ENCODE results near the gene SIVA1.

The SIVA1 gene

DNA sequence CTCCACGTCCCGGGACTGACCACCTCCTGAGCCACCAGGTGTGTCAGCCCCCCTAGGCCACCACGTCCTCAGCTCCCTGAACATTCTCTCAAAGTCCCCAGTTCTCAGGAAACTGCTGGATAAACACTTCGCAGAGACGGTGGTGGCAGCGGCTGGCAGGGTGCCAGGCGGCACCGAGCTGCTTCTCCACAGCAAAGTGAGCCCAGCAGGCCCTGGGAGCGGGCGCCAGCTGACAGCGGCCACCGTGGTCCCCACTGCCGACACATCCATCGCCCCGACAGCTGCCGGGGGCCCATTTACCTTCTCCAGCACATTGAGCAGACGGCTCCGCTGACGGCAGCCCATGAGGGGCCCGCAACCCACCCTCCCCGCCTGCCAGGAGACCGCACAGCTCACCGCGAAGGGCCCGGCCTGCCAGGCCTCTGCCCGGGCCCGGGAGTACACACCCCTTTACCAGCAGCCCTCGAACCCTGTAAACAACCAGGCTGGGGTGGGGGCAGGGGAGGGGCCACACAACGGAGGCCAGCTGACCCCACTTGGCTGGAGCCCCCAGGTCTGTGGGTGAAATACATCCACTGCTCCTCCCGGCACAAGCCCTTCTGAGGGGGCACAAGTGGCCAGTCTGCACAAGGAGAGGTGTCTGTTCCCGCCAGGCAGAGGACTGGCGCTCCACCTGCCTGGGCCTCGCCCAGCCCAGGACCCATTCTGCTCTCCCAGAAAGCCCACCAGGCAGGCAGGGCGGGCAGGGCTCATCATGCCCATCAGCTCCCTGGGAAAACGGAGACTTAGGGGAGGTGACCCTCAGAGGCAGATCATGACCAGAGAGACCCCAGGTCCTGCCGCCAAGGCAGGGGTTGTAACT, 32.1 kb downstream of the SIVA1 start:
- DNase-seq (ENCODE audit: low spot score), result no peak

DNA sequence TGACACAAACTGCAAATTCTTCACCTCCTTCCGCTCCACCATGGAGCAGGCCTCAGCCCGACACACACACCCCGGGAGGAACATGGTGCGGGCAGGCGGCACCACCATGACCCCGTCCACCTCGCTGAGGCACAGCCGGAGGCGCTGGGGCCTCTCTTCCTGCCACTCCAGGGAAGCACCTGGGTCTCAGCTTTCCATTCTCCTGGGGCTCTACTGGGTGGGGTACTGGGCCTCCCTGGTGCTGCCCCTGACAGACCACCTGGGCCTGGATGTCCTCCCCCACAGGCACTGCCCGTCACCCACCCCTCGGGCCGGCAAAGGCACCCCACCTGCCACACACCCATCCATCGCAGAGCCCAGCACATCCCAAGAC, 32.7 kb downstream of the SIVA1 start:
- no peak for DNase-seq (ENCODE audit: low spot score)

DNA sequence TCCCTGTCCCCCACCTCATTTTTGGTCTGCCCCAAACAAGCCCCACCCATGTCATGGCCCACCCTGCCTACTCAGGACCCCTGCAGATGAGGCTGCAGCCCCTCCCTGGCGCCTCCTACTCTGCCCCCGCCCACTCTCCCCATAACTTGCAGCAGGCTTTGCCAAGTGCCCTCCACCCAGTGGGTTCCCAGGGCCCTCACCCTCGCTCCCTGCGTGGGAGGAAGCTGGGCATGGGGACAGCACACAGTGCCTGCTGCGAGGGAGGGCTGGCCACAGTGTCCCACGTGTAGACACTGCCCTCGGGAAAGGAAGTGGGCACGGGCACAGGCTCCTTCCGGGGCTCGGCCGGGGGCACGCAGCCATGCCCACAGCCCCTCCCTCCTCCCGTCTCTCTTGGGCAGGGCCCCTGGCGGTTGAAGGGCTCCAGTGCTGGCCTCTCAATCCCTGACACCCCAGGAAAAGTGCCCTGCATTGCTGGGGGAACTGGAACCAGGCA, 33.2 kb downstream of the SIVA1 start:
- DNase-seq (ENCODE audit: low spot score), result no peak

DNA sequence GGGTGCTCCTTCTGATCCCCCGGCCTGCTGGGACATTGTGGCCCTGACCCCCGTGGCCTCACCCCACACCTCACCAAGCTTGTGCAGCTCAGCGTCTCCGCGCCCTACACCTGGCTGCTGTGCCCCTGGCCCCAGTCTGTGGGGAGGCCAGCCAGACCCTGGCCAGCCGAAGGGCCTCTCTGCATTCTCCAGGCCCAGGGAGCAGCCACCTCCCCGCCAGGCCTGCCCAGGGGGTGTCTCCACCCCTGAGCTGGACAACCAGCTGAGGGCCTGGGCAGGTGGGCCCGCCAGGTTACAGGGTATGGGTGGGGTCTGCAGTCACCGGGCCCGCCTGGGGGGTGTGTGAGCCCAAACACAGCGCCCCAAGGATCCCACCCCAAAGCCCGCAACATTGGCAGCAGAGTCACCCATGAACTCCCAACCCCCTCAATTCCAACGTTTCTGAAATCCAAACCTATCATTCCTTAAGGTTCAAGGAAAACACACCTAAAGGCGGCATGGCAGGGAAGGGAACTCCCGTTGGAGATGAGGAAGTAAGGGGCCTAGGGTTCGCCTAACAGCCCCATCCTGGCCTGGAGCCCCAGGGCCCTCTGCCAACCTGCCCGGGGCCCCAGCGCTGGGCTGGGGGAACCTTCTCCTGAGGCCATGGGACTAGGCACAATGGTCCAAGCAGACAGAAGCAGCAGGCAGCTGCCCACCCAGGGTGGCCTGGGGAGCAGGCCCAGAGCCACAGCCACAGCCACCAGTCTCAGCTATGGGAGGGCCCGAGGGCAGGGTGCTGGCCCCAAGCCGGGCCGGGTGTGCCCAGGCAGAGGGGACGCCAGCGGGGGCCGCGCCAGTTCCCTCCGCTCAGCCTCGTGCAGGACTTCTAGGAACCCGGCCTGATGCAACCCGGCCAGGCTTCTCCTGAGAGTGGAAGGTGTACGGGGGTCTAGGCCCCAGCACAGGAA, 34.1 kb downstream of the SIVA1 start:
- DNase-seq (ENCODE audit: low spot score), result no peak

DNA sequence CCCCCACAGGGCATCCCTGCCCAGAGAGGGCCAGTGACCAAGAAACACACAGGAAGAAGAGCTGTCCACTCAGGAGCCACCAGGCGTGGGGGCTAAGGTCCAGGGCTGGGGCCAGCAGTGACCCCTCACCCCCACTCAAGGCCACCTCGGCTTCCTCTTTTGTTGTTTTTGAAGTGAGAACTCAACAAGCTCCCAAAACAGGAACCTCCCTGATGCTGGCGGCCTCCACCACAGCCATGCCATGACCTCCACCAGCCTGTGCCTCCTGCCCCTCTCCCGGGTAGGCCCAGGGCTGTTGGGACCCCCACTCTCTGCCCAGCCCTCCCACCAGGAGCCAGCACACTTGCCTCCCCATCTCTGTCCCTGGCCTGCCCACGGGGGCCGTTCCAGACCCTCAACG, 34.8 kb downstream of the SIVA1 start:
- no peak for DNase-seq (ENCODE audit: low spot score)

DNA sequence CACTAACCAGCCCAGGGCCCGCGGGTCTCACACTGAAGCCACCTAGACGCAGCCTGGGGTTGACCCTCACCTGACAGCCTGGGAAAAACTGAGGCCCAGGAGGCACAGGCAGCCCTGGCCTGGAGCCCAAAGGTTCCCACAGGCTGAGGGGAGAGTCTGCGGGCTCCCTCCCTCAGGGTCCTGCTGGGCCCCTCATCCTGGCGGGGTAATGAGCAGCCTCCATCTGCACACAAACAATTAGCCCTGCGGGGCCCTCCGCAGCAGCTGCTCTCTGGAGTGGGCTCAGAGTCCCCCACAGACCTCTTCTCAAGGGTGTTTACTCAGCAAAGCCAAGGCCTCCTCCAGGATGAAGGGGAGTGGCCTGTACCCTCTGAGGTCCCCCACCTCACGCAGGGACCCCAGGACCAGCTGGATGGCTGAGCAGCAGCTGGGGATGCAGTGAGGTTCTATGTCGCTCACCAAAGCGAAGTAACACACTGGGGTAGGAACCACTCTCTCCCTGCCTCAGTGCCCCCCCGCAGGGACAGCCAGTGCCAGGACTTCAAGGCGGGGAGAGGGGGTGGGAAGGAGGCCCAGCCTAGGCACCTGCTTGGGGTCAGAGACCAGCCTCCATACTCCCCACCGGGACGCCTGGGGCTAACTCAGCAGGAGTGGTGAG, 35.3 kb downstream of the SIVA1 start:
- no peak for DNase-seq (ENCODE audit: low spot score)

DNA sequence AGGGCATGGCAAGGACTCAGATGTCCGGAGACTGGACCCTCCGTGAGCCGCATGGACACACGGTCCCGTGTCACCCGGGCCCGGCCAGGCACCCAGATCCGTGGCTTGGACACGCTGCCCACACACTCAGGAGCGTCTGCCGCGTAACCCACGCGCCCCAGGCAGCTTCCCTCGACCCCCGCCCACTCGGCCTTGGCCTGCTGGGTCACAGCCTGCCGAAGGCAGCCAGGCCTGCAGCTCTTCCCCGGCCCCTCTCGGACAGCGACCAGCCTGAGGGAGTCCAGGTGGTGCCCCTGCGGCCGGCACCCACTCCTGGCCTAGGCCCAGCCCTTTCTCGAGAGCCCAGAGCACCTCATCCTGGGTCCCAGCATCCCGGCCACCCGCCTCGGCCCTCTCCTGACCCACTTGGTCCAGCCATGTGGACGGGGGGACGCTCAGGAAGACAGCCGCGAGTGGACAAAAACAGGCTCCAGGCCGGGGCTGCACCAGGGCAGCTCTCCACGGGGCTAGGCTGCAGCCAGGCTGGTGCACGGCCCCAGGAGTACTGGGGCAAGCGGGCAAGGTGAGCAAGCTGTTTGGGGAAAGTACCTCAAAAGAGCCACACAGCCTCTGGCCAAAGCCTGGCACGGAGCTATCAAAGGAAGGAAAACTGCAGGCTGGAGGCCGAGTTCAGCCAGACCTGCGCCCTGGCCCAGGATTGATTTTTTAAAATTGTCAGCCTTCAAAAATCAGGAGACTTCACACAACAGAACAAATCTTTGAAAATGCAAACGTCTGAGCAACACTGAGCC, 36.1 kb downstream of the SIVA1 start:
- DNase-seq (ENCODE audit: low spot score), result no peak

DNA sequence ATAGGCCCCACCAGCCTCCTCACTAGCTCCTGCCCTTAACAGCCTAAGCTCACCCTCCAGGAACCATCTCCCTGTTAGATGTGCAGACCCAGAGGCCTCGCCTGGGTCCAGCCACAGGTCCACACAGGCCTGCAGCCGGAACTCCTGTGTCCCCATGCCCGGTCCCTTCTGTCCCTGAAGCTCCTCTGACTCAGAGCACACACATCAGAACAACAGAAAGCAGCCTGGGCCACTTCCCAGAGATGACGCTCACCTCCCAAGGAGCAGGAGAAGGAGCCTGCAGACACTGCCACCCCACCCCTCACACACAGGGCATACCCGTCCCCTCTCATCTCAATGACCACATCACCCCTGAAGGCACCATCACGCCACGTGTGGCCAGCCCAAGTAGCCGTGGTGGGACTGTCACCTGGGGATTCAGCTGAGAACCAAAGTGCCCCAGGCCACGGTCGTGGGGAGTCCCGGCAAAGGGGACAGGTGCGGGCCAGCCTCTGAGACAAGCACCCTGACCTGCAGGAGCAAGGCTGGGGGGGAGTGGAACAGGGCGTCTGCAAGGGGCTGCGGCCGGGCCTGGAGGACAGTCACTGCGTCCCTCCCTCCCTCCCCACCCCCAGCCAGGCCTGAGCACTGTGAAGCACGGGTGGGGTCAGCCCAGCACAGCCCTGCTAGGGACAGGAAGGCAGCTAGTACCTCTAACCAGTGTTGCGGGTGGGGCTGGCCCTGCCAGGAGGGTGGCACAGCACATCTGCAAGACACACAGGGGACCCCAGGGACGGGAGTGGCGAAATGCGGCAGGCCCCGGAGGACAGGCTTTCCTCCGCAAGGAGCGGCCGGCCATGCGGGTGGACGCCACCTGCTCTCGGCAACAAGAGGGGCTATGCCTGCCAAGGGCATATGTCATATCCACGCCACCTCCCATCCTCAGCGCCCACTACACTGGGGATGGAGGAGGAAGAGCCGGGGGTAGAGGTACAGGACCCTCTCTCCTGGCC, 37.1 kb downstream of the SIVA1 start:
- no peak for DNase-seq (ENCODE audit: low spot score)

DNA sequence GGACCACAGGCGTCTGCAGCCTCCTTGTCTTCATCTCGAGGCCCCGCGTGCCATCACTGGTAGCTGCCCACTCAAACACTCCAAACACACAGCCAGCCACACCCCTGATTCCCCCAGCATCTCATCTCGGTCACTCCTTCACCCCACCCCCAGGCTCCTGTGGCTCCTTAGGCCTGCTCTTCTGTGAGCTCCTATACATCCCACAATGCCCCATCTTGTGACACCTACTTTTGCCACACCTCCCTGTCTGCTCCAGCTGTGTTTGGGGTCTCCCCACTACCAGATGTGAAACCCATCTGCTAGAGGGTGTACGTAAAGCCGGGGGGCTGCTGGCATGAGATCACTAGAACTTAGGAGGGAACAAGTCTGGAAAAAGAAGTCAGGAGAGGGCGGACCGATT, 38.5 kb downstream of the SIVA1 start:
- no peak for DNase-seq (ENCODE audit: low spot score)

DNA sequence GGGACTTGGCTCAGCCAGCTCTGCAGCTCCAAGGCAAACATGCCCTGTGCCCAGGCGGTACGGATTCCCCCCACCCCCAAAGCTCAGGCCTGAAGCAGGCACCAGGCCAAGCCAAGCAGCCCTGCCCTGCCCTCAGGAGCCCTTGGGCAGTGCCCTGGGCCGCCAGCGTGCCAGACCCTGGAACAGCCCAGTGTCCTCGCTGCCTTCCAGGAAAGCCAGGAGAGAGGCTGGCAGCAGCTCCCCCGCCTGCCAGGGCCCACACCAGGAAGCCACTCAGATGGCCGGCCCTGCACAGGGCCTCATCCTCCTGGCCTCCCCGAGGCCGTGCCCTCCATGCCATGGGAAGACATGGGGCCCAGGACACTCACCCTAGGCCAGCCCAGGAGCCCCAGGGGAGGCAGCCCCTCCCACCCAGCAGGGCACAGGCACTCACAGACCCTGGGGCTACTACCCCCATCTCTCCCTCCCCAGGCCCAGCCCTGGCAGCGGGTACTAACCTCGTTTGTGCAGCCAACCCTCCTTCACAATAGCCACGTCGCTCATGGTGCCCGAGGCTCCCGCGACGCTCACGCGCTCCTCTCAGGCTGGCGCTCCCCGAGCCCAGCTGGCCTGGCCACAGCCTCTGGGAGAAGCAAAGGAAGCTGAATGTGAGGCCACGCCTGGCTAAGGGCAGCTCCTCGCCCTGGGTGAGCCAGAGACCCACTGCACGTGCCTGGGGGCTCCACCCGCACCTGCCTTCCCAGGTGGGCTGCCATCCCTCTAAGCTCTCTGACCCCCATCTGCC, 39.3 kb downstream of the SIVA1 start:
- DNase-seq (ENCODE audit: low spot score), result no peak

DNA sequence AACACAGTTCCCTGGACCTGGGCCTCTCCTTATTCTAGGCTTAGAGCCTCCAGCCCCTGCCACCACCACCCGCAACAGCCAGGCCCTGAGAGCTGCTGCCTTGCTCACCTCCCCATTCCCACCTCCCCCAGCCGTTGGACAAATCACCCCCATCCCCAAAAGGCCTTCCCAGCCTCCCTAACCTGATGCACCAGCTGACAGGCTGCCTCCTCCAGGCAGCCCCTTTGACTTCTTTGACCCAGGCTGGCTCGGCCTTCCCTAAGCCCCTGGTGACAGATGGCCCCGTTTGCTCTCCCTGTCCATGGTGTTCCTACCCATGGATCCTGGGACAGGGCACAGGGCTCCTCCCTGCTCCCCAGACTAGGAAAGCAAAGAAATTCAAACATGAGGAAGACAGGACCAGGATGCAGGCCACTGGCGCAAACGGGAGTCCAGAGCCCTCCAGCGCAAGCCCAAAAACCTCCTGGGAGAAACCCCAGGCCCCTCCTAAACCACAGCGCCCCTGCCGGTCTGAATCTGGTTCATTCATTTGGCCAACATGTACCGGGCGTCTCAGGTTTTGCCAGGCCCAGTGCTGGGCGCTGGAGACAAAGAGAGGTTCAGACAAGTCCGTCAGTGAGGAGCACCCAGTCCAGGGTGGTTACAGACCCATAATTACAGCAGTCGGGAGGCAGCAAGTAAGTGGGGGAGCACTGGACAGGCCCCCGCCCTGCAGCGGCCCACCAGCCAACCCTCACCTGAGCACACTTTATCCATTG, 40.2 kb downstream of the SIVA1 start:
- no peak for DNase-seq (ENCODE audit: low spot score)

DNA sequence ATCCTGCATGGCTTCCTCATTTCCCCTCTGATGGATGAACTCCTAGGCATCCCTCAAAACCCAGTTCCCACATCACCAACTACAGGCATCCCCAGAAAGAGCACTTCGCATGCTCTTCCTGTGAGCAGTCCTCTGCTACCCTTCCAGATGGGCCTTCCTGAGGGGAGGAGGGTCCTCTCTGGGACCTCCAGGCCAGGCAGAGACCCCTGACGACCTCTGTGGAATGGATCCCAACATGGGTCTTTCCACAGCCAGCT, 40.7 kb downstream of the SIVA1 start:
- DNase-seq (ENCODE audit: low spot score), result no peak

DNA sequence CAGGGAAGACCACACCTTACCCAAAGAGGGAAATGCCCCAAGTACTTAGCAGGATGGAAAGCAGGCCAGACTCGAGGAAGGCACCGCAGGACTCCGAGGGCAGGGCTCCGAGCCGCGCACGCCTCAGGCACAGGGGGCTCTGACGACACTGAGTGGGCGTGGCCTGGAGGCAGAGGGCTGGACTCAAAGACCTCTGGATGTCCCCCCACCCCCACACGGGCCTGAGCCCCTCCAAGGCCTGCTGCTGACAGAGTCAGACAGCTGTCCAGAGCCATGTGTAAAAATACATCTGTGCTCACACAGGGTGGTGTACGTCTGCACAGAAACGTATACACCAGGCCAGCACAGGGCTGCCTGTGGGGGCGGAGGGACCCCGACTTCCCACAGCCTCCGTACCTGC, 41.2 kb downstream of the SIVA1 start:
- no peak for DNase-seq (ENCODE audit: low spot score)

DNA sequence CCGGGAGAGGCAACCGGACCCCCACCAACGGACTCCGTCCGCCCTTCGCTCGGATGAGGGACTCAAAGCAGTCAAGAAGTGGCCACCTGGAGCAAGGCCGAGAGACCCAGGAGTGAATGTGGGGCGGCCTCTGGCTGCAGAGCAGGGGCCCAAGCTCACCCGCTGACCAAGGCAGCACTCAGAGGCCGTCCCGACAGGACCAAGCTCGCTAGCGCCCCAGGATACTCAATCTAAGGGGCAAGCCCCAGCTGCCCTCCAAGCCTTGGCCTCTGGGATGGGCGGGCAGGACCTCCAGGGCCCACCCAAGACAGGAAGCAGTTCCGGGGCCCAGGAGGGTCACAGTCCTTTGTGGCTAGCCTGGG, 41.7 kb downstream of the SIVA1 start:
- DNase-seq (ENCODE audit: low spot score), result no peak

DNA sequence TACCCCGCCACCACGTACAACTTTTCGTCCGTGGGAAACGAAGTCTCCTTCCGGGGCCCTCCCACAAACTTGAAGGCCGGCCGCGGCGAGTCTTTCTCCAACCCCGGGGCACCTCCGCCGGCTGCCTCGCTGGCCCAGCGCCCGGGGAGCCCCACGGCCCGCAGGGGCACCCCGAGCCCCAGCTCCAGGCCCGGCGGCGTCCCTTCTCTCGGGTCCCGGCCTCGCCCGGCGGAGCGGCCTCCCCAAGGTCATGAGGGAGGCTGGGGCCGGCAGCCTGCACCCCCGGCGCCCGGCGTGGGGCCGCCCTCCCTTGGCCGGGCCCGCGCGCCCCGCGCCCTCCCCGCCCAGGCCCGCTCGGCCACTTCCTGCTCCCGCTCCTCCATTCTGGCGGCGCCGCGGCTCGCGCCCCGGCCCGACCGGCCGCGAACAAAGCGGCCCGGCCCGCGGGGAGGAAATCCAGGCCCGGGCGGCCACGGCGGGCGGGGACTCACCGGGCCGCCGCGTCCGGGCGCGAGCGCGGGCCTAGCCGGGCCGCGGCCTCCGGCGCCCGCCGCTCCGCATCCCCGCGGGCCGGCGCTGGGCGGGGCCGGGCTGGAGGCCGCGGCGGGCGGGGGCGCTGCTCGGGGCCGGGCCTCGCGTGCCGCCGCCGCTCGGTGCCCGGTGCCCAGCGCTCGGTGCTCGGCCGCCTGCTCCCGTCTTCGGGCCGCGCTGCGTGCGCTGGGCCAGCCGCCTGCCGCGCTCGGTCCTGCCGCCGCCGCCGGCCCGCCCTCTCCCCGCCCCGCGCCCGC, 42.2 kb downstream of the SIVA1 start, which contains the start of gene AKT1:
Gene AKT1 (minus strand): TSS at position 756 of the 788 bp plus-strand sequence. CDS start 3,105 bp downstream, outside the sequence.
- no peak for DNase-seq (ENCODE audit: low spot score)

DNA sequence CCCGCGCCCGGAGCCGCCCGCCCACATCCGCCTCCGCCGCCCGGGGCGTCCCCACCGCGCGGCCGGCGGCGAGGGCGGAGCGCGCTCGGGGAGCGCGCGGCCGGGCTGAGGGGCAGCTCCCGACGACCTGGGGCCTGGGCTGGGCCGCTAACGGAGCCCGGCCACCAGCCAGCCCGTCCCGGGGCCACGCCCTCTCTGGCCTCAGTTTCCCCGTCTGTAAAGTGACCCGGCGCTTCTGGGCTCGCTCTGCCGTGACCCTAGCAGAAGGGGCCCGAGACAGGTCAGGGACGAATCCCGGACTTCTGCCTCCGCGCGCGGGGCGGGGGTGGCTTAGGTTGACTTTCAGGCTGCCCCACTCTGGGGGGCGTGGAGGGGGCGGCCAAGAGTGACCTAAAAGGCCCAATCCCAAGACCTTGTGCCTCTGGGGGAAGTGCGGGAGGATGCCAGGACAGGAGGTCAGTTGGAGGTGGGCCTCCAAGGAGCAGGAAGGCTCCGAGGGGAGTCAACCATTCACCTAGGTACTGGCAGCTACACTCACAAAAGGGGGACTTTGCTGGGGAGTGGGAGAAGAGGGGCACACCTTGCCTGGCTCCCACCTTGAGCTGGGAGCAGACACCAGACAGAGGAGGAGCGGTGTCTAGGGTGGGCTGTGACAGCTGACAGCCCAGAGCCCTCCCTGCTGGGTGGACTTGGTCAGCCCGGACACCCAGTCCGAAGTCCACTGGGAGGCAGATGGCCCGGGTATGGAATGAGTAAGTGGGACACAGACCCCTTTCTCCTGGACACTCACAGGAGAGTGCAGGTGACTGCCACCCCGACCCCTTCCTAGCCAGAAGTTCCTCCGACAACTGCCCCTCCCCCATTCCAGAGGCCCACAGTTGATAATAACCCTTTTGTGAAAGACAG, 43.1 kb downstream of the SIVA1 start:
- peak; percentile 38 for DNase-seq (ENCODE audit: low spot score)

DNA sequence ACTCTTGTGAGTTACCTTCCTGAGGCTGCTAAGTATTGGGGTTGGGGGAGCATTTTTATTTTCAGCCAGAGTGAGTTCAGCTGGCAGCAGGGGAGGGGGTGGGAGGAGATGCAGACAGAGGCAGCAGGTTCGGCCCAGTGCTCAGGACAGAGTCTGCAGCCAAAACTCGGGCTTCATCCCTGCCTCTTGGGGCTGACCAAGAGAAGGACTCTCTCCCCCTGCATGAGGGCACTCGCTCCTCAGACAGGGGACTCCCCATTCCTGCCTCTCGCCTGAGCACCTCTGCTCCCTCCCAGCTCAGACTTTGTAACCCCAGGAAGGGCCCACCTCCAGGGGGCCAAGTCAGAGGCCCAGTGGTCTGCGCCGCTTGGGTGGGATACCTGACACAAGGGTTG, 43.7 kb downstream of the SIVA1 start:
- DNase-seq (ENCODE audit: low spot score), result no peak
